Ovary (tissue), 9 donors: ENCODE data around the gene EYA3. TPM values are rescaled to one million over a fixed set of nuclear protein-coding genes. Genes with fewer than 3 reads are reported as not detected.
A peak's percentile ranks its signal among the peaks of the same experiment; 100 is the strongest.

ENCODE experiments used
- DNase-seq, 5 donors: peaks; one replicate each; pipeline ENCODE4 v3.0.0-alpha.2; 2019 to 2020
- H3K27ac ChIP-seq, 2 donors: fragments of 200-600 bp; one replicate each; pipeline versions ENCODE4 v1.5.1 to v1.8.0; 2019 to 2022
- H3K27me3 ChIP-seq: fragments of 200-600 bp; one replicate; pipeline ENCODE4 v1.8.0; 2022
- H3K36me3 ChIP-seq: fragments of 200-600 bp; sonication (generic); one replicate; pipeline ENCODE4 v1.5.1; 2019
- H3K4me1 ChIP-seq: one replicate; pipeline ENCODE4 v1.8.1; 2013; ENCODE audit warnings: mild to moderate bottlenecking, moderate library complexity; ENCODE audit not compliant: insufficient read depth
- H3K4me3 ChIP-seq: fragments of 200-600 bp; sonication (generic); one replicate; pipeline ENCODE4 v1.5.1; 2017
- H3K9me3 ChIP-seq, 2 donors: fragments of 200-600 bp in 1 of 2; sonication (generic) in 1 of 2; one replicate each; pipeline versions ENCODE4 v1.5.1 to v1.8.1; 2013 to 2019; ENCODE audit warnings: mild to moderate bottlenecking in 1 of 2, moderate library complexity in 1 of 2
- CTCF ChIP-seq, 3 donors: fragments of 450-650 bp in 2 of 3; fragments of 200-600 bp in 1 of 3; IDR thresholded peaks; one replicate each; pipeline versions ENCODE4 v1.5.1 to v1.8.0; 2016 to 2022; ENCODE audit warnings: antibody characterized with exemption in 3 of 3, mild to moderate bottlenecking in 1 of 3
- EP300 ChIP-seq: sonication (generic); formaldehyde crosslinking; IDR thresholded peaks from one replicate; pipeline ENCODE4 v1.6.1; 2017; ENCODE audit warnings: antibody characterized with exemption
- POLR2A ChIP-seq: fragments of 450-650 bp; IDR thresholded peaks from one replicate; pipeline ENCODE4 v1.6.1; 2017; ENCODE audit warnings: antibody characterized with exemption, mild to moderate bottlenecking, moderate library complexity
- WGBS, 3 donors: extraction: QIAGEN DNeasy Blood & Tissue Kit in 1 of 3; methylation state at CpG; one replicate each; pipeline versions ENCODE4 v1.1.5 to v1.1.7; 2013 to 2017; 5-methylcytosine and 5-hydroxymethylcytosine counted together
- intact Hi-C, 4 donors: fragments of 100-400 bp; cut with DNase I; formaldehyde crosslinking; loops; one replicate each; pipeline versions ENCODE4 v1.11.0 to v1.15.1; 2022 to 2023
- polyA plus RNA-seq, 2 donors: library from polyadenylated mRNA; stranded (reverse); fragments of 200-250 nt in 1 of 2; fragments of 350-450 nt in 1 of 2; fragmentation: Illumina TruSeq in 1 of 2; extraction: RNeasy Lipid Tissue Mini Kit (QIAGEN cat#74804) in 1 of 2; gene quantifications; one replicate each; pipeline ENCODE4 v1.2.3, GENCODE V29; 2013 to 2014
- total RNA-seq, 7 donors: library from RNA; depleted of rRNA in 2 of 7; stranded (reverse); fragments of >200 nt in 2 of 7; fragmentation: NEBNext Ultra II Directional in 3 of 7; extraction: Animal tissue kit (Norgen Biotek cat#: 25700) in 3 of 7; gene quantifications; one replicate each; pipeline versions ENCODE4 v1.1.0 to v1.2.4, GENCODE V29; 2016 to 2023
- donor health status: DM: no; HTN: no; CAD: no; lungs with moderate emphysema.
- donor health status: DM: no; HTN: no; CAD: no.
- donor health status: Bipolar disorder and iron deficiency.
- donor health status: DM: yes; HTN: yes; CAD: no.
- donor health status: DM: no; HTN: no; CAD: no.
- donor health status: DM: yes; HTN: yes; CAD: no.

The EYA3 gene
- total and polyA plus RNA-seq, 9 donors: 5.4 to 25.7 (median 14.6) TPM

GRCh38 chr1:28096210-28097099 is 8.0 kb upstream of the EYA3 start:
- Histone ChIP-seq H3K27me3 (no peaks in the 10 kb centered on the region), H3K27ac (no peak overlapping the region), H3K9me3 (no peaks in the 10 kb centered on the region), H3K36me3 (no peaks in the 10 kb centered on the region), H3K4me3 (no peak overlapping the region), H3K4me1 (no peaks in the 10 kb centered on the region)
- no peak for TF ChIP-seq POLR2A
- TF ChIP-seq CTCF (IDR thresholded peaks at IDR 0.05): no peak
- no peak for TF ChIP-seq EP300
- WGBS, 3 donors: 87 to 89% (median 89%) methylated on average over 17 of the region's 17 CpGs
- intact Hi-C loops: no loop called here
- no peak for DNase-seq

GRCh38 chr1:28091043-28091781 is 2.8 kb upstream of the EYA3 start:
- H3K27ac ChIP-seq: no peak overlapping the region

GRCh38 chr1:28087614-28088167 is 719 bp downstream of the EYA3 start:
- intact Hi-C loops: no loop called here
- Histone ChIP-seq H3K9me3 (no peaks in the 10 kb centered on the region), H3K4me3 (peak overlapping the region; percentile 72), H3K27me3 (no peaks in the 10 kb centered on the region), H3K27ac (peak overlapping the region in 1 of 2 donors; percentile 69), H3K4me1 (peaks cover 4% of the 10 kb centered on the region), H3K36me3 (no peaks in the 10 kb centered on the region)
- TF ChIP-seq CTCF (IDR thresholded peaks at IDR 0.05): no peak
- TF ChIP-seq EP300: no peak
- TF ChIP-seq POLR2A: no peak
- 3 to 4% (median 4%) methylated on average over 16 of the region's 16 CpGs for WGBS, 3 donors
- no peak for DNase-seq

More at GRCh38 chr1:28091043-28091781, 2.8 kb upstream of the EYA3 start:
- TF ChIP-seq CTCF (IDR thresholded peaks at IDR 0.05): peak in 2 of 3 donors; percentile 32 to 34
- TF ChIP-seq POLR2A: no peak
- no peaks in the 10 kb centered on the region for H3K9me3 ChIP-seq
- no peaks in the 10 kb centered on the region for H3K36me3 ChIP-seq
- no peak overlapping the region for H3K4me3 ChIP-seq
- intact Hi-C loops: no loop called here
- no peaks in the 10 kb centered on the region for H3K27me3 ChIP-seq
- DNase-seq: peak in 3 of 5 donors; percentile 37 to 40 (median 39)
- WGBS, 3 donors: 44 to 57% (median 56%) methylated on average over 6 of the region's 6 CpGs
- peaks cover 4% of the 10 kb centered on the region for H3K4me1 ChIP-seq

GRCh38 chr1:28086651-28087050 is 1.8 kb downstream of the EYA3 start:
- intact Hi-C loops: no loop called here
- no peak overlapping the region for H3K27ac ChIP-seq
- H3K36me3 ChIP-seq: no peaks in the 10 kb centered on the region
- no peak for DNase-seq
- no peak overlapping the region for H3K4me3 ChIP-seq
- no peaks in the 10 kb centered on the region for H3K9me3 ChIP-seq
- TF ChIP-seq EP300 (no peak), POLR2A (no peak), CTCF (IDR thresholded peaks at IDR 0.05) (no peak)
- peaks cover 4% of the 10 kb centered on the region for H3K4me1 ChIP-seq
- H3K27me3 ChIP-seq: no peaks in the 10 kb centered on the region
- WGBS, 3 donors: 59 to 77% (median 59%) methylated on average over 1 of the region's 1 CpG
